Activated naive CD8-positive, alpha-beta T cell treated with anti-CD3 and anti-CD28 coated beads for 36 hours (primary cell): ENCODE results near the gene TPM1. TPM values are rescaled to one million over a fixed set of nuclear protein-coding genes. Genes with fewer than 3 reads are reported as not detected.
"Not testable (repeated sequence)": the region's sequence is repeated elsewhere in the genome, so short reads cannot be mapped to it uniquely, and the experiment has no call there.

Experiments
- DNase-seq: peaks from one replicate; pipeline ENCODE4 v3.0.0; 2021
- H3K27ac Mint-ChIP-seq: one replicate; pipeline ENCODE4 v1.8.0; 2022; ENCODE audit warnings: mild to moderate bottlenecking, moderate library complexity, mixed read lengths
- H3K27me3 Mint-ChIP-seq: one replicate; pipeline ENCODE4 v1.8.0; 2022; ENCODE audit warnings: mild to moderate bottlenecking, mixed read lengths
- H3K36me3 Mint-ChIP-seq: one replicate; pipeline ENCODE4 v1.8.0; 2021; ENCODE audit warnings: mild to moderate bottlenecking, mixed read lengths
- H3K4me1 Mint-ChIP-seq: one replicate; pipeline ENCODE4 v1.8.0; 2021; ENCODE audit warnings: mixed read lengths
- H3K4me3 Mint-ChIP-seq: one replicate; pipeline ENCODE4 v1.8.0; 2022; ENCODE audit warnings: mild to moderate bottlenecking, moderate library complexity, mixed read lengths
- H3K9me3 Mint-ChIP-seq: one replicate; pipeline ENCODE4 v1.8.0; 2022; ENCODE audit warnings: mixed read lengths
- total RNA-seq, 2 experiments: library from RNA; stranded (reverse); gene quantifications; one replicate each; pipeline ENCODE4 v1.2.3, GENCODE V29; 2021

TPM1 gene
- total RNA-seq, 2 experiments from 2014 or later = 5.1 to 5.4 TPM

DNA sequence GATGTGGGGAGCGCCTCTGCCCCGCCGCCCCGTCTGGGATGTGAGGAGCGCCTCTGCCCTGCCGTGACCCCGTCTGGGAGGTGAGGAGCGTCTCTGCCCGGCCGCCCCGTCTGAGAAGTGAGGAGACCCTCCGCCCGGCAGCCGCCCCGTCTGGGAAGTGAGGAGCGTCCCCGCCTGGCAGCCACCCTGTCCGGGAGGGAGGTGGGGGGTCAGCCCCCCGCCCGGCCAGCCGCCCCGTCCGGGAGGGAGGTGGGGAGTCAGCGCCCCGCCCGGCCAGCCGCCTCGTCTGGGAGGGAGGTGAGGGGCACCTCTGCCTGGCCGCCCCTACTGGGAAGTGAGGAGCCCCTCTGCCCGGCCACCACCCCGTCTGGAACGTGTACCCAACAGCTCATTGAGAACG, 56.4 kb downstream of the TPM1 start:
- not testable (repeated sequence) for H3K9me3 Mint-ChIP-seq, DNase-seq, H3K27ac Mint-ChIP-seq, H3K27me3 Mint-ChIP-seq, H3K36me3 Mint-ChIP-seq, H3K4me1 Mint-ChIP-seq, H3K4me3 Mint-ChIP-seq

GRCh38 chr15:63099581-63099980, 57.0 kb downstream of the TPM1 start:
- H3K27me3 Mint-ChIP-seq, H3K27ac Mint-ChIP-seq, H3K4me3 Mint-ChIP-seq, H3K4me1 Mint-ChIP-seq, H3K9me3 Mint-ChIP-seq, H3K36me3 Mint-ChIP-seq, DNase-seq: not testable (repeated sequence)

- no peaks in the 10 kb centered on the region for H3K9me3 Mint-ChIP-seq
- H3K4me3 Mint-ChIP-seq = no peak overlapping the region
- no peak for DNase-seq
- H3K27ac Mint-ChIP-seq = no peak overlapping the region
- no peaks in the 10 kb centered on the region for H3K36me3 Mint-ChIP-seq
- H3K27me3 Mint-ChIP-seq = peaks cover 15% of the 10 kb centered on the region
- no peaks in the 10 kb centered on the region for H3K4me1 Mint-ChIP-seq
These were observed 60.9 kb downstream of the TPM1 start for GRCh38 chr15:63103416-63103815.

- Mint-ChIP-seq H3K9me3 (no peaks in the 10 kb centered on the region), H3K4me1 (no peaks in the 10 kb centered on the region), H3K36me3 (no peaks in the 10 kb centered on the region), H3K27me3 (peaks cover 15% of the 10 kb centered on the region), H3K4me3 (no peak overlapping the region), H3K27ac (no peak overlapping the region)
- DNase-seq = no peak
These were observed 62.2 kb downstream of the TPM1 start for GRCh38 chr15:63104727-63105126.

- not testable (repeated sequence) for H3K4me1 Mint-ChIP-seq, H3K27ac Mint-ChIP-seq, DNase-seq, H3K9me3 Mint-ChIP-seq, H3K4me3 Mint-ChIP-seq, H3K36me3 Mint-ChIP-seq
- peaks cover 15% of the 10 kb centered on the region for H3K27me3 Mint-ChIP-seq
These were observed 62.8 kb downstream of the TPM1 start for GRCh38 chr15:63105354-63105753.

DNA sequence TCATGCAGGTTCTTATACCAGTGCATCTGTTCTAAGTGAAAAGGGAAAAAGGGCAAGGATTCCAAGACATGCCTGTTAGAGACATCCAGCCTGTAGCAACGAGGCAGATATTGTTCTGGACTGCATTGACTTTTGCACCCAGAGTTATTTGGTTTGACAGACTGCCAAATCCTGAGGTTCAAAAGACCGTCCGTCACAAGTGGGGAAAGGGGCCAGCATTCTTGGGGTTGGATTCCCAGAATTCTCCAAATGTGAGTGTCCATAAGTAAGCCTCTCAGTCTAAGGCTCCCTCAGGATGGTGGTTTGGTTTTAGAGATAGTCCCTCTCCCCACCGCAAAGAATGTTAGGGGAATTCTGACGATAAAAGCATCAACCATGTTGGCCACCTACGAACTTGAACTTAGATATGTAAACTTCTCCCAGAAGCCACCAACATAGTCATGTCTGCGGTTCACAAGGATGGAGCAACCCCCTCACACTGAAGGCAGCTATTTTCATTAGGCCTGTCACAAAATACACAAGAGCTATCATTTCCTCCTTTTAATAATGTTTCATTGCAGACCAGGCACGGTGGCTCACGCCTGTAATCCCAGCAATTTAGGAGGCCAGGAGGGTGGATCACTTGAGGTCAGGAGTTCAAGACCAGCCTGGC, 65.5 kb downstream of the TPM1 start:
- no peaks in the 10 kb centered on the region for H3K9me3 Mint-ChIP-seq
- no peak for DNase-seq
- H3K4me3 Mint-ChIP-seq = no peak overlapping the region
- no peaks in the 10 kb centered on the region for H3K36me3 Mint-ChIP-seq
- H3K27me3 Mint-ChIP-seq = peaks cover 15% of the 10 kb centered on the region
- H3K27ac Mint-ChIP-seq = no peak overlapping the region
- no peaks in the 10 kb centered on the region for H3K4me1 Mint-ChIP-seq

GRCh38 chr15:63109498-63109897, 67.0 kb downstream of the TPM1 start:
- Mint-ChIP-seq H3K36me3 (no peaks in the 10 kb centered on the region), H3K4me1 (no peaks in the 10 kb centered on the region), H3K4me3 (no peak overlapping the region), H3K27ac (no peak overlapping the region), H3K27me3 (peaks cover 10% of the 10 kb centered on the region), H3K9me3 (no peaks in the 10 kb centered on the region)
- no peak for DNase-seq

- Mint-ChIP-seq H3K9me3 (no peaks in the 10 kb centered on the region), H3K27me3 (peaks cover 8% of the 10 kb centered on the region), H3K27ac (no peak overlapping the region), H3K4me3 (no peak overlapping the region), H3K36me3 (no peaks in the 10 kb centered on the region), H3K4me1 (no peaks in the 10 kb centered on the region)
- no peak for DNase-seq
These were observed 67.4 kb downstream of the TPM1 start for GRCh38 chr15:63109920-63110319.

DNA sequence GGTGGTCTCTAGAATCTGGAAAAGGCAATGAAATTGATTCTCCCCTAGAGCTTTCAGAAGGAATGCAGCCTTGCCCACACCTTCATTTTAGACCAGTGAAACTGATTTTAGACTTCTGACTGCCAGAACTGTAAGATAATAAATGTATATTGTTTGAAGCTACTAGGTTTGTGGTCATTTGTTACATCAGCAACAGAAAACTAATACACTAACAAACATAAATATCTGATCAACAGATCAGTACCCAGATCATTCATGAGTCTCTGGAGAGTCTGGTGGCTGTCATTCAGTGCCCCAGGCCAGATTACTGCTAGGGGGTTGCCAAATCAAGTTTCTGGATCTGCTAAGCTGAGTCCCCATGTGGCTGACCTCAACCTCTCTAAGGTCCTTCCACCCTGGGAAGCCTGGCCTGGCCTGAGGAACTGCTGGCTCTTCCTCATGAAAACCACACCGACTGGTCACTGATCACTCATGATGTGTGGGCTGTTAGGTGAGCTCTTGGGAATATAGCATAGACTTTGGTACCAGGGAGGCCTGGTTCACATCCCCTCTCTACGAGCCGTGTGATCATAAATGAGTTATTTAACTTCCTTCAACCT, 68.0 kb downstream of the TPM1 start:
- H3K4me3 Mint-ChIP-seq = no peak overlapping the region
- no peak for DNase-seq
- H3K27ac Mint-ChIP-seq = no peak overlapping the region
- no peaks in the 10 kb centered on the region for H3K9me3 Mint-ChIP-seq
- no peaks in the 10 kb centered on the region for H3K4me1 Mint-ChIP-seq
- no peaks in the 10 kb centered on the region for H3K36me3 Mint-ChIP-seq
- peaks cover 4% of the 10 kb centered on the region for H3K27me3 Mint-ChIP-seq

GRCh38 chr15:63111481-63111880, 68.9 kb downstream of the TPM1 start:
- DNase-seq = no peak
- Mint-ChIP-seq H3K4me1 (no peaks in the 10 kb centered on the region), H3K27me3 (no peaks in the 10 kb centered on the region), H3K36me3 (no peaks in the 10 kb centered on the region), H3K4me3 (no peak overlapping the region), H3K27ac (no peak overlapping the region), H3K9me3 (no peaks in the 10 kb centered on the region)

DNA sequence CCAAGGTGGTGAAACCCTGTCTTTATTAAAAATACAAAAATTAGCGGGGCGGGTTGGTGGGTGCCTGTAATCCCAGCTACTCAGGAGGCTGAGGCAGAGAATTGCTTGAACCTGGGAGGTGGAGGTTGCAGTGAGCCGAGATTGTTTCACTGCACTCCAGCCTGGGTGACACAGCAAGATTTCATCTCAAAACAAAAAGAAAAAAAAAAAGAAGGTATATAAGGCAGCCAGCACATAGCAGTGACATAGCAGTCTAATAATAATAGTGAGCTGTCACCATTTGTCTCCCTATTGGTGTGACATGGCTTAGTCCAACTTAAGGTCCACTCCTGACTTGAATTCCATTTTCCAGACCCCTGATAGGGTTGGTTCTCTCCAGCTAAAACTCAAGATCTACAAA, 70.3 kb downstream of the TPM1 start:
- Mint-ChIP-seq H3K4me3 (no peak overlapping the region), H3K9me3 (no peaks in the 10 kb centered on the region), H3K27me3 (no peaks in the 10 kb centered on the region), H3K4me1 (no peaks in the 10 kb centered on the region), H3K27ac (no peak overlapping the region), H3K36me3 (no peaks in the 10 kb centered on the region)
- DNase-seq = no peak

GRCh38 chr15:63114465-63114864, 71.9 kb downstream of the TPM1 start:
- Mint-ChIP-seq H3K36me3 (peaks cover 3% of the 10 kb centered on the region), H3K4me1 (no peaks in the 10 kb centered on the region), H3K9me3 (peaks cover 3% of the 10 kb centered on the region), H3K27me3 (no peaks in the 10 kb centered on the region), H3K27ac (no peak overlapping the region), H3K4me3 (no peak overlapping the region)
- DNase-seq = no peak

Other genes with a start within 250 kb of the TPM1 start
- 10 to 100 TPM; 23.2 to 23.5 TPM for gene LACTB, start 79.1 kb downstream of the TPM1 start, total RNA-seq
- 100 to 1,000 TPM; 132 TPM for gene RPS27L, start 114.7 kb downstream of the TPM1 start, total RNA-seq
- 100 to 1,000 TPM; 231 to 239 TPM for gene RAB8B, start 146.9 kb downstream of the TPM1 start, total RNA-seq
- gene APH1B, start 234.9 kb downstream of the TPM1 start, total RNA-seq = 1 to 10 TPM; 9.3 to 9.4 TPM